Activated CD4-positive, CD25-positive, alpha-beta regulatory T cell treated with anti-CD3 and anti-CD28 coated beads, Interleukin-2, amount 50 U/mL, for 24 hours (primary cell): ENCODE data around the gene PTPRD.
"Not testable (repeated sequence)": the region's sequence is repeated elsewhere in the genome, so short reads cannot be mapped to it uniquely, and the experiment has no call there.

ENCODE experiments used
- ATAC-seq, 2 donors: fragments of 150-1000 bp; cut with Tn5 transposase; one replicate each; pipeline ENCODE4 v1.10.0; 2021; ENCODE audit warnings: mild to moderate bottlenecking in 1 of 2, moderate library complexity in 1 of 2

The PTPRD gene

GRCh38 chr9:9099646-9100045 is 1513.2 kb downstream of the PTPRD start:
- no peak for ATAC-seq

- not testable (repeated sequence) for ATAC-seq
These were observed 1515.5 kb downstream of the PTPRD start for GRCh38 chr9:9097254-9097653.

- no peak for ATAC-seq
These were observed 1521.4 kb downstream of the PTPRD start for GRCh38 chr9:9091387-9091786.

- ATAC-seq = no peak
These were observed 1533.3 kb downstream of the PTPRD start for GRCh38 chr9:9079473-9079872.

- ATAC-seq = no peak
These were observed 1534.5 kb downstream of the PTPRD start for GRCh38 chr9:9078301-9078700.

- no peak for ATAC-seq
These were observed 1551.2 kb downstream of the PTPRD start for GRCh38 chr9:9061627-9062026.

GRCh38 chr9:9054354-9054992 is 1558.3 kb downstream of the PTPRD start:
- ATAC-seq = no peak

- no peak for ATAC-seq
These were observed 1567.2 kb downstream of the PTPRD start for GRCh38 chr9:9045572-9045971.

- no peak for ATAC-seq
These were observed 1567.7 kb downstream of the PTPRD start for GRCh38 chr9:9045072-9045471.

- not testable (repeated sequence) for ATAC-seq
These were observed 1569.0 kb downstream of the PTPRD start for GRCh38 chr9:9043788-9044187.

GRCh38 chr9:9041756-9042155 is 1571.0 kb downstream of the PTPRD start:
- ATAC-seq = no peak

- ATAC-seq = no peak
These were observed 1579.8 kb downstream of the PTPRD start for GRCh38 chr9:9033022-9033421.

- no peak for ATAC-seq
These were observed 1596.2 kb downstream of the PTPRD start for GRCh38 chr9:9016597-9016996.

- no peak for ATAC-seq
These were observed 1608.0 kb downstream of the PTPRD start for GRCh38 chr9:9004810-9005209.

GRCh38 chr9:9002826-9003583 is 1609.8 kb downstream of the PTPRD start:
- no peak for ATAC-seq

- ATAC-seq = no peak
These were observed 1632.2 kb downstream of the PTPRD start for GRCh38 chr9:8980496-8981013.

GRCh38 chr9:8978334-8978733 is 1634.5 kb downstream of the PTPRD start:
- ATAC-seq = no peak

- not testable (repeated sequence) for ATAC-seq
These were observed 1644.5 kb downstream of the PTPRD start for GRCh38 chr9:8968350-8968749.

GRCh38 chr9:8963885-8964284 is 1648.9 kb downstream of the PTPRD start:
- ATAC-seq = no peak

- ATAC-seq = no peak
These were observed 1650.7 kb downstream of the PTPRD start for GRCh38 chr9:8962084-8962483.

- no peak for ATAC-seq
These were observed 1651.5 kb downstream of the PTPRD start for GRCh38 chr9:8961186-8961851.

- ATAC-seq = no peak
These were observed 1652.5 kb downstream of the PTPRD start for GRCh38 chr9:8960254-8960653.

GRCh38 chr9:8958358-8958757 is 1654.4 kb downstream of the PTPRD start:
- no peak for ATAC-seq

GRCh38 chr9:8955315-8955714 is 1657.5 kb downstream of the PTPRD start:
- ATAC-seq = no peak
